ENCODE results near the gene PC. TPM values are rescaled to one million over a fixed set of nuclear protein-coding genes. Genes with fewer than 3 reads are reported as not detected.
A peak's percentile ranks its signal among the peaks of the same experiment; 100 is the strongest.
"Not testable (repeated sequence)": the region's sequence is repeated elsewhere in the genome, so short reads cannot be mapped to it uniquely, and the experiment has no call there.

The PC gene
- total RNA-seq, 1 experiment from 2014 or later, result 54.4 TPM

DNA sequence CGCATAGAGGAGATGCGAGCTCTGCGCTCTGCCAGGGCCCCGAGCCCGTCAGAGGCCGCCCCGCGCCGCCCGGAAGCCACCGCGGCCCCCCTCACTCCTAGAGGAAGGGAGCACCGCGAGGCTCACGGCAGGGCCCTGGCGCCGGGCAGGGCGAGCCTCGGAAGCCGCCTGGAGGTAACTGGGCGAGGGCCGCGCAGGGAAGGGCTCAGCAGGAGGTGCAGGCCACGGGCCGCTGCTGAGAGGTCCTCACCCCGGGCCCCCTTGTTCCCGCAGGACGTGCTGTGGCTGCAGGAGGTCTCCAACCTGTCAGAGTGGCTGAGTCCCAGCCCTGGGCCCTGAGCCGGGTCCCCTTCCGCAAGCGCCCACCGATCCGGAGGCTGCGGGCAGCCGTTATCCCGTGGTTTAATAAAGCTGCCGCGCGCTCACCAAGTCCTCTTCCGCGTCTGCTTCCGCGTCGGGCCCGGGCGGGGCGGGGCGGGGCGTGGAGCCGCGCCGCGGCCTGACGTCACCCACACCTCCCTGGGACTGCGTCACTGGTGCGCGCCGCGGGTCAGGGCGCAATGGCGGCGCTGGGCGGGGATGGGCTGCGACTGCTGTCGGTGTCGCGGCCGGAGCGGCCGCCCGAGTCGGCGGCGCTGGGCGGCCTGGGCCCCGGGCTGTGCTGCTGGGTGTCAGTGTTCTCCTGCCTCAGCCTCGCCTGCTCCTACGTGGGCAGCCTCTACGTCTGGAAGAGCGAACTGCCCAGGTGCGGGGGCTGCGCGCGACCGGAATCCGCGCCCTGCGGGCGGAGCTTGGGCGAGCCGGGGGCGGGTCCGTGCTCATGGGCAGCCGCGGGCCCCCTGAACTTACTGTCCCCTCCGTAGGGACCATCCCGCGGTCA is 115.0 kb downstream of the PC start, which contains the start of gene RCE1:
Gene RCE1, plus strand, starts transcription at position 546 of the 880 bp plus-strand sequence. Its CDS starts 15 bp downstream, at position 561.
- peak; percentile 86 for DNase-seq (ENCODE audit: low read depth)

DNA sequence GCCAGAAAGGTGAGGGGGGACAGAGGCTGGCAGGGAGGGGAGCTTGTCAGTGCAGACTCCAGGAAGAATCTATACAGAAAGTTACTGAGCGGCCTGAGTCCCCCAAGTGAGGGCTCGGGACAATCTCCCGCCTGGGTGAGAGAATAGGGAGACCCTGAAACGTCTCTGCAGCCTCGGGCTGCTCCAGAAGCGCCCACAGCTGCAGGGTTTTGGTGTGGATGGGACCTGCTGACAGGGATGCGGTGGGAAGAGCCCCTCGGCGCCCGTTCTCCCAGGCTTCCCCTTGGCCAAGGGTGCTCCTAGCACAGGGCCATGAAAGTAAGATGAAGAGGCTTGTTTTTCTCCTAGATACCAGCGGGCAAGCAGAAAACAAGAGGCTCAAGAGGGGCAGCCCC is 115.7 kb downstream of the PC start:
- DNase-seq (ENCODE audit: low read depth), result no peak

DNA sequence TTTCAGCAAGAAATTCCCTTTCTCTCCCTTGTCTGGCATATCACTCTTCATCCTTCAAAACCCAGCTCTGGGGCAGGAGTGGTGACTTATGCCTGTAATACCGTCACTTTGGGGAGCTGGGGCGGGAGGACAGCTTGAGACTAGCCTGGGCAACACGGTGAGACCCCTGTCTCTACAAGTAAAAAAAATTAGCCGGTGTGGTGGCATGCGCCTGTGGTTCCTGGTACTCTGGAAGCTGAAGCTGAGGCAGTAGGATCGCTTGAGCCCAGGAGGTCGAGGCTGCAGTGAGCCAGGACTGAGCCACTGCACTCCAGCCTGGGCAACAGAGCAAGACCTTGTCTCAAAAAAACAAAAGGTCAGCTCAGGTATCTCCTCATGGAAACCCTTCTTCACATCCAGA is 116.3 kb downstream of the PC start:
- DNase-seq (ENCODE audit: low read depth), result no peak

DNA sequence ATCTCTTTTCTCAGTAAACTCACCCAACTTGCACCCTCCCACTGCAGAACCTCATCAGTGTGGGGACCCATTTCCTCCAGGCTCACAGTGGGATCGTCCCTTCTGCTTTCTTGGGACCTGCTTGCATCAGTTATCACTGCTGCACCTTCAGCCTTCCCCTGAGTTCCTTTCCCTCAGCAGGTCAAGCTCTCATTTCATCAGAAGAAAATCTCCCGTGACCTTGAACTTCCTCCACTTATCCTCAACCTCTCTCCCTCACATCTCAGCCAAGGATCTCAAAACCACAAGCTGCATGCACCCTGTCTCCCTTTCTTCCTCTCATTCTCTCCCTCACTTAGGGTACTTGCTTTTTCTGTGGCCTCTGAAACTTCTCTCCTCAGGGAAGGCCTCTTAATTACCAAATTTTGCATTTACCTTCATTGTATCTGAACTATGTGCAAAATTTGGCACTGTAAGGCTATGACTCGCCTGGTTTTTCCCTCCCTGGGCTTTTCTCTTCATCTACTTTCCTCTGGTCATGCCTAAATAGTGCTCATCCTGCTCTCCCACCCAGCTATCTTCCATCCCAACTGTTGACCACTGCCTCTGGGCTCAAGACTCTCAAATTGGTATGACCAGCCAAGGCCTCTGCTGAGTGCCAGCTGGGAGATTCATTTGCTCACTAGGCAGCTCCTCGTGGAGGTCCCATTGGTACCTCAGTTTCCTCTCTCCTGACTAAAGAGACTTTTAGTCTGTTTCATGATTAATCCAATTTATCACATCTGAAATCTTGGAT is 117.7 kb downstream of the PC start:
- no peak for DNase-seq (ENCODE audit: low read depth)

DNA sequence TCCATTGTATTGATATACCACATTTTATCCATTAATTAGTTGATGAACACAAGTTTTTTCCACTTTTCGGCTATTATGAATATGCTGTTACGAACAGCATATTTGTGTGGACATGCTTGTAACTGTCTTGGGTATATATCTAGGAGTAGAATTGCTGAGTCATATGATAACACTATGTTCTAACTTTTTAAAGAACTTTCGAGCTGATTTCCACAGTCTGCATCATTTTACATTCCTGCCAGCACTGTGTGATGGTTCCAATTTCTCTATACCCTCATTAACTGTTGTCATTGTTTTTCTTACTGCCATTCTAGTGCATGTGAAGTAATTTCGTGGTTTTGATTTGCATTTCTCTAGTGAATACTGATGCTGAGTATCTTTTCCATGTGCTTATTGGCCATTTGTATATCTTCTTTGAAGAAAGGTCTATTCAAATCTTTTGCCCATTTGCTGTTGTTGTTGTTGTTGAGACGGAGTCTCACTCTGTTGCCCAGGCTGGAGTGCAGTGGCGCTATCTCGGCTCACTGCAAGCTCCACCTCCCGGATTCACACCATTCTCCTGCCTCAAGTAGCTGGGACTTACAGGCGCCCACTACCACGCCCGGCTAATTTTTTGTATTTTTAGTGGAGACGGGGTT is 122.3 kb downstream of the PC start:
- no peak for DNase-seq (ENCODE audit: low read depth)

DNA sequence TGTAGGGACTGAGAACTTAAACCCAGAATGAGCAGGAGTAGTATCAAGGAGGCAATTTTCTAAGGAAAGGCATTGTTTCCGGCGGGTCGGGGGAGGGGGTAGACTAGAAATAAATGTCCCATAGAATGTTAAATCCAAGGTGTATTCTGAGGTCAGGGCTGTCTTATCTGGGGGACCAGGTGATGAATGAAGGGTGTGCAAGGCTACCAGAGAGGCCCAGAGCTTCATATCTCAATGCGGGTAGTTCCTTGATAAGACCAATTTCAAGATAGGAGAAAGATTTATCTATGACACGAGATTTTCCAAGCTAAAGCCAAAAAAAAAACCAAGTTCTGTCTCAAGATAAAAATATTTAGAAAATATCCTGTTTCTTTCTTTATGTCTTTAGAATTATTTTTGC is 123.2 kb downstream of the PC start:
- no peak for DNase-seq (ENCODE audit: low read depth)

DNA sequence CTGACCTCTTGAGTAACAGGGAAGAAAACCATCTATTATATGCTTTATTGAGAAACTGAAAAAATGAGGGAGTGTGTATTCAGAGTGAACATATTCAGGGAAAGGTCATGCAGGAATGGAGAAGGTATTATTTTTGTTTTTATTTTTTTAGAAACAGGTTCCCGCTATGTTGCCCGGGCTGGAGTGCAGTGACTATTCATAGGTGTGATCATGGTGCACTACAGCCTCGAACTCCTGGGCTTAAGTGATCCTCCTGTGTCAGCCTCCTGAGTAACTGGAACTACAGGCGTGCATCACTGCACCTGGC is 123.7 kb downstream of the PC start:
- DNase-seq (ENCODE audit: low read depth), result no peak

DNA sequence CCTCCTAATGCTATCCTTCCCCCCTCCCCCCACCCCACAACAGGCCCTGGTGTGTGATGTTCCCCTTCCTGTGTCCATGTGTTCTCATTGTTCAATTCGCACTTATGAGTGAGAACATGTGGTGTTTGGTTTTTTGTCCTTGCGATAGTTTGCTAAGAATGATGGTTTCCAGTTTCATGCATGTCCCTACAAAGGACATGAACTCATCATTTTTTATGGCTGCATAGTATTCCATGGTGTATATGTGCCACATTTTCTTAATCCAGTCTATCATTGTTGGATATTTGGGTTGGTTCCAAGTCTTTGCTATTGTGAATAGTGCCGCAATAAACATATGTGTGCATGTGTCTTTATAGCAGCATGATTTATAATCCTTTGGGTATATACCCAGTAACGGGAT is 133.6 kb downstream of the PC start:
- not testable (repeated sequence) for DNase-seq (ENCODE audit: low read depth)

DNA sequence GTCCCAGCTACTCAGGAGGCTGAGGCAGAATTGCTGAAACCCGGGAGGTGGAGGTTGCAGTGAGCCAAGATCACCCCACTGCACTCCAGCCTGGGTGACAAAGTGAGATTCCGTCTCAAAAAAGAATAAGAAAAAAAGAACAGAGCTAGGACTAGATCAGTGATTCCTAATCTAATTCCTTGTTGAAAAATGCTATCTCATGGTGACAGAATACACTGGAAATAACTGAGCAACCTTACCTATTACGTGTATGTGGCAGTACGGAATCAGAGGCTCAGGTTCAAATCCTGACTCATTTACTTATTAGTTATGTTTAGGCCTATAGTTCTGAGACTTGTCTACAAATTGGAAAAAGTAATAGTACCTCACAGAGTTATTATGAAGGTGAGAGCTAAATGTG is 134.5 kb downstream of the PC start:
- DNase-seq (ENCODE audit: low read depth), result no peak

DNA sequence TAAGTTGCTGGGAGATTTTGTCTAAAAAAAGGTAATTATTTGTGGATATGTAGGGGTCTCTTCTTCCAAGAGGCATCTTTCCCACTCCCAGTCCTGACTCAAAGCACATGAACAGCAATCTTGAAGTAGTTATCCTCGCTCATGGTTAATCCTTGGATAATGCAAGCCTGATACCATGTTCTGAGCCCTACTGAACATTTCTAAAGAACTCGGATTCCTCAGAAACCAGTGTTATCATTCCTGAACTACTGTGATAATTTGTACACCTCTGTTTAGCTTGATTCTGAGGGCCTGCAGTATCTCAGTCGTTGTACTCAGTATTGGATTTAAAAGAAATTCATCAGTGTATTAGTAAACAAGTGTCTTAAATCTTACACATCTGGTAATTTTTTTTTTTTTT is 137.3 kb downstream of the PC start:
- no peak for DNase-seq (ENCODE audit: low read depth)

DNA sequence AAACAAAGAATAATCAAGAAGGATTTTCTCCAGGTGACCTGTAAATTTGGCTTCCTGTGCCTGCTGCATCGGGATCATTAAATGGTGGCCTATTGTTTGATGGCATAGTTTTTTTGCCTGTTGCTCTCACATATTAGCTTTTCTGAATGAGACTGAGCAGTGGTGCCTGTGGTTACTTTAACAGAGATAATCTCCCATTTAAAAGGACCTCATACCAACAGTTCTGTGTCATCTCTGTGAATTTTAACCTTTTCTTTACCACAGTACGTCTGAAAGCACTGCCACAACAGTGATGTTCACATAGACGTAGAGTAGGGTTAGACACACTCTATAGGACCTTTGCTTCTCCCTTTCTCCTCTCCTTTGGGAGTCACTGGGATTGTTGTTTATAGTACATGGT is 137.8 kb downstream of the PC start:
- DNase-seq (ENCODE audit: low read depth), result no peak

DNA sequence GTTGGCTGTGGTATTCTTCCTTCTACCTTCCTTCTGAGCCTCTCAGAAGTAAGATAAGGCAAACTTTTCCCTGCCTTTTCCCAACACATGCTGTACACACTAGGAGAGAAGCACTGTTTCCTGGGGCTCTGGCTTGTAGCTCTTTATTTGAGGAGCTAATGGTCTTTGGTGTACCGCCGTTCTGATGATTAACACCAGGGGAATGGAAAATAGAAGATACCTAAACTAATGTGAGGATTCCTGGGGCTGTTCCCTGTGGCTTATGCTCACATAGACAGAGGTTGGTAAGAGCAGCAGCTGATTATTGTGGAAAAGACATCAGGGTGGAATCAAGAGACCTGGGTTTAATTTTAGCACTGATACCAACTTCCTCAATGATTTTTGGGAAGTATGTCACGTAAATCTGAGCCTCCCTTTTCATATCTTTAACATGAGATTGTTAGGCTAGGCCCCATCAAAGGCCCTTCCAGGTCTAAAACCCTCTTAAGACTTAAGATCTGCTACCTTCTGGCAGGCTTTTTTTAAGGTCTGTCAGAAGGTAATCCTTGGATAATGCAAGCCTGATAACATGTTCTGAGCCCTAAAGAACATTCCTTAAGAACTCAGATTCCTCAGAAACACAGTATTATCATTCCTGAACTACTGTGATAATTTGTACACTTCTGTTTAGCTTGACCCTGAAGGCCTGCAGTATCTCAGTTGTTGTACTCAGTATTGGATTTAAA is 139.8 kb downstream of the PC start:
- no peak for DNase-seq (ENCODE audit: low read depth)

DNA sequence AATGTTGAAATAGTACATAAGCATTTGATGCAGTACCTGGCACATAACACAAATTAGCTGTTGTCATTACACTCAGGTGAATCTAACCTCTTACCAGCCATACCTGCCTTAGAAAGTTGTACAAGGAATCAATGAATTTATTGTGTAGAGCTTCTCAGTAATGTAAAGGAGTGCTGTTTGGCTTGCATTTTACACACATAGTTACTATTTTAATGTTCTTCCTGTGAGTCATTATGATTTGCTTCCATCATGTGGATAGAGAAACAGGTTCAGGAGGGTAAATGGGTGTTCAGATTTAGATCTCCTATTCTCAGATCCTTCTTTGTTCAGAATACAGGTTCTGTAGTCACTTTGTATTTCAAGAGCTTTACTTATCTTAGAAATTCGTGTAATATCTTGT is 142.5 kb downstream of the PC start:
- no peak for DNase-seq (ENCODE audit: low read depth)

DNA sequence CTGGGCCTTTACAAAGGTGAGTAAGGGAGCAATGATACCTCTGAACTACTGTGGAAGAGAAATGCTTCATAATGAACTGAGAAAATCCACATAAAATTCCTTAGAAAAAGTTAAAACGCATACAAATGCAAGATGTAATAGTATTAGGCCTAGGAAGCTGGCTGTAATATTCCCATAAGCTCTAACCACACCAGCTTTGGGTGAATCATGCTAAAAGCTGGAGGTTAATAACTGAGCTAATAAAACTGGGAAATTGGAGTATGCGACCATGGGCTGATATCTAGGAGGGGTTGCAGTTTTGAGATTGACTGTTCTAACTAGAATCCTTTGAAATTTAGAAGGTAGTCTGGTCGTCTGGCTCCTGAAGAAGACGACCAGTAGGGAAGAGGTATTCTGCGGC is 143.5 kb downstream of the PC start:
- DNase-seq (ENCODE audit: low read depth), result no peak

DNA sequence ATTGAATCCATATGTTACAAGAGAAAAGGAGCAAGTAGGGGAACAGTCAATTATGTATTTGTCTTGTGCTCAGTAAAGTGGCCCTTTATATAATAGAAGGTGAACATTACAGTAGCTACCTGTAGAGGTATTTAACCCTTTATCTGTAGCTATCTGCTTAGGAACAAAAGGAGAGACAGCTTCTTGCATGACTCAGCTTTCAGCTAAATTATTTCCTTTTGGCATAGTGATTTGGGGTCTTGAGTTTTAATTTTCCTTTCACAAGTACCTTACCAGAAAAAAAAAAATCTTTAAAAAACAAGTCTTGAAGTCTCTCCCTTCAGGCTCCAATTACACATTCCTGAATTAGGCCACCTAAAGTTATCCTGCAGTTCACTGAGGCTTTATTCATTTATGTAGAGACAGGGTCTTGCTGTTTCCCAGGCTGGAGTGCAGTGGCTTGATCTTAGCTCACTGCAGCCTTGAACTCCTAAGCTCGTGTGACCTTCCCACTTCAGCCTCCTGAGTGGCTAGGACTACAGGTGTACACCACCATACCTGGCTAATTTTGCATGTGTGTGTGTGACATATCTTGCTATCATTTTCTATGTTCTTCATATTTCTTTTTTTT is 147.5 kb downstream of the PC start:
- no peak for DNase-seq (ENCODE audit: low read depth)

DNA sequence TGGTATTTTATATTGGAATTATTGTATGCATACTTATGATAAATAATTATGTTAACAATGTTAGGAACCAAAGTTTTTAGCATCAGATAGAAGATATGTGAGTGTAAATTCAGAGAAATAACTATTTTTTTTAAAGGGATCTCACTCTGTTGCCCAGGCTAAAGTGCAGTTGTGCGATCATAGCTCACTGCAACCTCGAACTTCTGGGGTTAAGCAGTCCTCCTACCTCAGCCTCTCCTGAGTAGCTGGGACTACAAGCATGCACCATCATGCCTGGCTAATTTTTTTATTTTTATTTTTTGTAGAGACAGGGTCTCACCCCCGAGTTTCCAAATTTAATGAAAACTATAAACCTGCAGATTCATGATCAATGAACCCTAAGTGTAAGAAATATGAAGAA is 148.6 kb downstream of the PC start:
- DNase-seq (ENCODE audit: low read depth), result no peak

DNA sequence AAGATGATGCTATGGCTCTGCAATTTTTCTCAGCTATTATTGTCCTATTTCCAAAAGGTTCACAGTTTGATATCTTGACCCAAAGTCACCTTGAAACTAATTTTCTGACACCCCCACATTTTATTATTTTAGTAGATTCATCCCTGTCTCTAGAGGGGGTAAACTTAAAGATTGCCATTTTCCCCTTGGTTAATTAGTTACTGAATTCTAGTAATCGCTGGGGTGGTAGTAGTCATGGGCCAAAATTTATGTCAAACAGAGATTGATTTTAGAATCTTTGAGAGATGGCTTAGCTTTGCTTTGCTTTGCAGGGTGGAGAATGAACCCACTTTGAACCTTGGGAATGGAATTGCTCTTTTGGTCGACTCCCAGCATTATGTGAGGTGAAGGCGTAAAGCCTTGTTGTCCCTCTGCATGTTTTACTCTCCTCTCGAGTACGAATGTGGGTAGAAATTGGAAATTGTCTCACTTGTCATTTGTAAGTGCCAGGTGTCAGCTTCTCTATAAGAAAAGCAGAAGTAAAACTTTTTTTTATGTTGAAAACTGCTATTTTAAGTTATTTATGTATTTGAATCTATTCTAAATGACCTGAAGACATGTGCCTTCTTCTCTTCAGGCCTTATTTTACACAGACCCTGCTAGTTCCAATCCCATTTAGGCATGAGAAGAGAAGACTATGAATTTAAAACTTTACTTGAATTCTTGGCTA is 157.3 kb downstream of the PC start:
- no peak for DNase-seq (ENCODE audit: low read depth)

DNA sequence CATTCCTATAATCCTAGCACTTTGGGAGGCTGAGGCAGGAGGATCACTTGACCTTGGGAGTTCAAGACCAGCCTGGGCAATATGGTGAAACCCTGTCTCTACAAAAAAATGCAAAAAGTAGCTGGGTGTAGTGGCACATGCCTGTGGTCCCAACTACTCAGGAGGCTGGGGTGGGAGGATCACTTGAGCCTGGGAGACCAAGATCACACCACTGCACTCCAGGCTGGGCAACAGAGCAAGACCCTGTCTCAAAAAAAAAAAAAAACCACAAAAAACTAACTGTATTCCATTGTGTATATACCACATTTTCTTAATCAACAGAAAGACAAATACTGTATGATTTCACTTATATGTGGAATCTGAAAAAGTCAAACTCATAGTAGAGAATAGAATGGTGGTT is 158.4 kb downstream of the PC start:
- DNase-seq (ENCODE audit: low read depth), result not testable (repeated sequence)
